Measurements from ENCODE around the gene MROH9.

DNA sequence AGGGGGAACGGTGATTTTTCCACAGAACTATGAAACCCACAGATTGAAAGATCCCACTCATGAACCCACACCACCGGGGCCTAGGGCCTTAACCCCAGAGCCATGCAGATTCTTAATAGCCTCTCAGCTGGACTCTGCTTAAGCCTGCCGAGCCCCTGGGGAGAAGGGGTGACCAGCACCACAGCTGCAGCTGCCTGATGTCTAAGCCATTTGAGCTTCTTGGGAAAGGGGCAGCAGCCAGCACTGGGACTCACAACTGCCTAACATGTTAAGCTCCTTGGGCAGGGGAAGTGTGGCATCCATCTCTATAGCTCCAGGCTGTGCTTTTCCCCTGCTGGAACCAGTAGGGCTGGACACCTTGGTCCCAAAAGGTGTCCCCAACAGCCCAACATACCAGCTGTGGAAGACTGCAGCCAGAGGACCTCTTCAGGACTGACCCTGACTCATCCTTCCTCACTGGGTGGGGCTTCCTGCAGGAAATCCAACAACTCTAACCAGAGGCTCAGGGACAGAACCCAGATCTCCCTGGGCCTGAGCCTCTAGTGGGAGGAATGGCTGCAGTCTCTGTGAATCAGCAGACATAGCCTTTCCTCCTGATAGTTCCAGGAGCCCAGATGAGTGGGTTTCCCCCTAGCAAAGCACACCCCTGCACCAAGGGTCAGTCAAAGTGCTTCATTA lies 120.8 kb downstream of the MROH9 start:
- TF ChIP-seq CBFA2T2 (conservative IDR thresholded peaks at IDR 0.05) (no peak), CTCF (IDR thresholded peaks at IDR 0.05 in 2 of 3, conservative IDR thresholded peaks at IDR 0.05 in 1 of 3; ENCODE audit: insufficient read depth in 2 of 3, low read depth in 1 of 3, low read length in 3 of 3) (no peak), CBX1 (IDR thresholded peaks at IDR 0.05; ENCODE audit: low read depth) (no peak), ZFP1 (CRISPR knock-in tag; IDR thresholded peaks at IDR 0.05) (no peak), EP300 (IDR thresholded peaks at IDR 0.05; ENCODE audit: low read length) (no peak)
- TF ChIP-seq, protein P1, sequence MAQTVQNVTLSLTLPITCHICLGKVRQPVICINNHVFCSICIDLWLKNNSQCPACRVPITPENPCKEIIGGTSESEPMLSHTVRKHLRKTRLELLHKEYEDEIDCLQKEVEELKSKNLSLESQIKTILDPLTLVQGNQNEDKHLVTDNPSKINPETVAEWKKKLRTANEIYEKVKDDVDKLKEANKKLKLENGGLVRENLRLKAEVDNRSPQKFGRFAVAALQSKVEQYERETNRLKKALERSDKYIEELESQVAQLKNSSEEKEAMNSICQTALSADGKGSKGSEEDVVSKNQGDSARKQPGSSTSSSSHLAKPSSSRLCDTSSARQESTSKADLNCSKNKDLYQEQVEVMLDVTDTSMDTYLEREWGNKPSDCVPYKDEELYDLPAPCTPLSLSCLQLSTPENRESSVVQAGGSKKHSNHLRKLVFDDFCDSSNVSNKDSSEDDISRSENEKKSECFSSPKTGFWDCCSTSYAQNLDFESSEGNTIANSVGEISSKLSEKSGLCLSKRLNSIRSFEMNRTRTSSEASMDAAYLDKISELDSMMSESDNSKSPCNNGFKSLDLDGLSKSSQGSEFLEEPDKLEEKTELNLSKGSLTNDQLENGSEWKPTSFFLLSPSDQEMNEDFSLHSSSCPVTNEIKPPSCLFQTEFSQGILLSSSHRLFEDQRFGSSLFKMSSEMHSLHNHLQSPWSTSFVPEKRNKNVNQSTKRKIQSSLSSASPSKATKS (CRISPR knock-in tag; IDR thresholded peaks at IDR 0.05): no peak

Measured in K562 (cell line).